Parathyroid adenoma (tissue), 2 donors: ENCODE results near the gene CIPC.

ENCODE experiments used
- H2AFZ ChIP-seq: fragments of 300-600 bp; sonication (generic); one replicate; pipeline ENCODE4 v1.7.0; 2017; ENCODE audit warnings: antibody characterized with exemption, mild to moderate bottlenecking
- H3K27ac ChIP-seq: fragments of 300-600 bp; sonication (generic); one replicate; pipeline ENCODE4 v1.7.0; 2017
- H3K27me3 ChIP-seq: fragments of 300-600 bp; sonication (generic); one replicate; pipeline ENCODE4 v1.7.0; 2017; ENCODE audit warnings: low read length; ENCODE audit not compliant: control insufficient read depth, insufficient read depth
- H3K36me3 ChIP-seq: fragments of 300-600 bp; sonication (generic); one replicate; pipeline ENCODE4 v1.7.0; 2017; ENCODE audit warnings: low read length; ENCODE audit not compliant: control insufficient read depth, insufficient read depth
- H3K4me1 ChIP-seq: fragments of 300-600 bp; sonication (generic); one replicate; pipeline ENCODE4 v1.7.0; 2017; ENCODE audit warnings: control low read depth
- H3K4me2 ChIP-seq: fragments of 300-600 bp; sonication (generic); one replicate; pipeline ENCODE4 v1.7.0; 2017; ENCODE audit warnings: low read length
- H3K4me3 ChIP-seq: fragments of 300-600 bp; sonication (generic); one replicate; pipeline ENCODE4 v1.7.0; 2017; ENCODE audit warnings: low read depth, low read length
- H3K79me2 ChIP-seq: fragments of 300-600 bp; sonication (generic); one replicate; pipeline ENCODE4 v1.7.0; 2017; ENCODE audit warnings: control low read depth
- H3K9ac ChIP-seq: fragments of 300-600 bp; sonication (generic); one replicate; pipeline ENCODE4 v1.7.0; 2017; ENCODE audit warnings: mild to moderate bottlenecking
- H3K9me3 ChIP-seq: fragments of 300-600 bp; sonication (generic); one replicate; pipeline ENCODE4 v1.7.0; 2017; ENCODE audit warnings: low read length; ENCODE audit not compliant: control insufficient read depth
- CTCF ChIP-seq: fragments of 300-600 bp; sonication (generic); IDR thresholded peaks from one replicate; pipeline ENCODE4 v1.7.0; 2017; ENCODE audit warnings: antibody characterized with exemption, mild to moderate bottlenecking
- donor health status: primary hyperparathyroidism.

The CIPC gene

DNA sequence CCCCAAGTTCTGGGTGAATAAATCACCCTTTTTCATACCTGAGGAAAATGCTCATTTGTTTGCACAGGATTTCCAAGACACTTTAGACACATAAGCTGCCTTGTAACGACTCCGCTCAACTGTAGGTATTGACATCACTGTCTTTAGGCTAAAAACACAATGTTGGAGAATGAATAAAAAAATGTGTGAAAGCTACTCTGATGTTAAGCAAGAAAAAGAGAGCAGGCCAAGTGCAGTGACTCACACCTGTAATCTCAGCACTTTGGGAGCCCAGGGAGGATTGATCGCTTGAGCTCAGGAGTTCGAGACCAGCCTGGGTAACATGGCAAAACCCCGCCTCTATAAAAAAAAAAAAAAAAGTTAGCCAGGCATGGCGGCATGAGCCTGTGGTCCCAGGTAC lies 11.1 kb upstream of the CIPC start:
- Histone ChIP-seq H3K79me2 (no peaks in the 10 kb centered on the region), H3K9ac (no peak overlapping the region), H3K27me3 (no peaks in the 10 kb centered on the region), H2AFZ (no peak overlapping the region), H3K9me3 (no peaks in the 10 kb centered on the region), H3K4me2 (no peak overlapping the region), H3K4me3 (no peak overlapping the region), H3K27ac (no peak overlapping the region), H3K36me3 (no peaks in the 10 kb centered on the region), H3K4me1 (peaks cover 32% of the 10 kb centered on the region)
- no peak for TF ChIP-seq CTCF

- Histone ChIP-seq H3K4me2 (peak overlapping the region; percentile 48), H3K27me3 (no peaks in the 10 kb centered on the region), H3K79me2 (no peaks in the 10 kb centered on the region), H3K4me1 (peaks cover 32% of the 10 kb centered on the region), H3K9me3 (no peaks in the 10 kb centered on the region), H2AFZ (peak overlapping the region; percentile 73), H3K9ac (no peak overlapping the region), H3K27ac (peak overlapping the region; percentile 87), H3K36me3 (no peaks in the 10 kb centered on the region), H3K4me3 (no peak overlapping the region)
- no peak for TF ChIP-seq CTCF
These were observed 10.4 kb upstream of the CIPC start for GRCh38 chr14:77087631-77088030.

DNA sequence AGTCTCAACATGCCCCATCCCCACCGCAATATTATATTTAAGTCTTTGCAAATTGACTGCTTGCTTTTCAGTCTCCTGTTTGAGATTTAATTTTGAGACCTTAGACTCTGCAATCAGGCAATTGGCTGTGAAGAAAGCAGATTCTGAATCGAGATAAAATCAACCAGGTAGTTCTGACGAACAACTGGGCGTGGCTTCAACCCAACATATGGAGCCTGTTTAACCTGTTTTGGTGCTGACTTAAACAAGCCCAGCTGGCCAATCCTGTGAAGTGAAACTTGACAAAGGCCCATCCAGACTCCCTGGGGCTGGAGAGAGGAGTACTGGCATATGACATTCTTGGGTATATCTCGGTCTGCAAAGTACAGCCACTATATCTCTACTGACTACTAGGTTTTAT lies 9.8 kb upstream of the CIPC start:
- H3K9me3 ChIP-seq: no peaks in the 10 kb centered on the region
- peak overlapping the region; percentile 73 for H2AFZ ChIP-seq
- no peak for TF ChIP-seq CTCF
- no peaks in the 10 kb centered on the region for H3K36me3 ChIP-seq
- H3K4me2 ChIP-seq: peak overlapping the region; percentile 48
- H3K79me2 ChIP-seq: no peaks in the 10 kb centered on the region
- H3K27me3 ChIP-seq: no peaks in the 10 kb centered on the region
- H3K9ac ChIP-seq: no peak overlapping the region
- peak overlapping the region; percentile 87 for H3K27ac ChIP-seq
- H3K4me3 ChIP-seq: no peak overlapping the region
- H3K4me1 ChIP-seq: peaks cover 29% of the 10 kb centered on the region

DNA sequence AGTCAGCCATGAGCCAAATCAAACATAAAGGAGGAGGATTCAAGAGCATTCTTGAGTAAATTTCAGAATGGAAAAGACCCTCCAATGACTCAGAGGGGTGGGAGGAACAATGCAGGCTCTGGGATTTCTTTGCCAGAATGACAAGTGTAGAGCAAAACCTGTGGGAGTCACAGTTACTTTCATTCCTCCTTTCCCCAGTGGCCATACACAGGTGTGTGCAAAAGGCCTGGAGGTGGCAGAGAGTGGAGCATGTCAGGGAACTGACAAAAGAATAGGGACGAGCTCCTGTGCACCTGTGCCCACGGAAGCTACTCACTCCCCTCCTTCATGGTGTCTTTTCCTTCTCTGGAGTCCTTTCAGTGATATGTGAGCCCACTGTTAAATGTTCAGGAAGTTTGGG lies 9.4 kb upstream of the CIPC start:
- Histone ChIP-seq H3K4me3 (no peak overlapping the region), H3K4me1 (peaks cover 28% of the 10 kb centered on the region), H3K36me3 (no peaks in the 10 kb centered on the region), H3K9ac (no peak overlapping the region), H3K27me3 (no peaks in the 10 kb centered on the region), H3K4me2 (peak overlapping the region; percentile 48), H2AFZ (peak overlapping the region; percentile 73), H3K27ac (peak overlapping the region; percentile 87), H3K9me3 (no peaks in the 10 kb centered on the region), H3K79me2 (no peaks in the 10 kb centered on the region)
- no peak for TF ChIP-seq CTCF

DNA sequence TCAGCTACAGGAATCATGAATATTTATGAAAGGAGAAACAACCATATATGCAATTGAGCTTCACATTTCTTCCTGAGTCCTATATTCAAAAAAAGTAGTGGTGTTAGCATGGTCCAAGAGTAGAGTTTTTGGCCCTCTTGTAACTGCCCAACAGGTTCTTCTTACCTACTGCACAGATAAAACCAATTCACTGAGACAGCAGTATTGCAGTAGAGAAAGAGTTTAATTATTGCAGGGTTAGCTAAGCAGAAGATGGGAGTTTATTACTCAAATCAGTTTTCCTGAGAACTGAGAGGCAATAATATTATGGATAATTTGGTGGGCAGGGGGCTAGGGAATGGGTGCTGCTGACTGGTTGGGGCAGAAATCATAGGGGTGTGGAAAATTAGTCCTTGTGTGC lies 6.5 kb upstream of the CIPC start:
- Histone ChIP-seq H3K27me3 (no peaks in the 10 kb centered on the region), H3K9me3 (no peaks in the 10 kb centered on the region), H3K4me1 (peaks cover 15% of the 10 kb centered on the region), H3K36me3 (no peaks in the 10 kb centered on the region), H2AFZ (no peak overlapping the region), H3K9ac (no peak overlapping the region), H3K79me2 (no peaks in the 10 kb centered on the region), H3K4me3 (no peak overlapping the region), H3K4me2 (no peak overlapping the region), H3K27ac (no peak overlapping the region)
- TF ChIP-seq CTCF: no peak
